Liver (tissue), 9 donors: ENCODE results near the gene HEYL. TPM values are rescaled to one million over a fixed set of nuclear protein-coding genes. Genes with fewer than 3 reads are reported as not detected.

Experiments used
- DNase-seq: peaks from one replicate; pipeline ENCODE4 v3.0.0-alpha.2; 2017; ENCODE audit warnings: low spot score
- H3K27ac ChIP-seq, 2 donors: one replicate each; pipeline ENCODE4 v1.7.0; 2013; ENCODE audit warnings: inconsistent platforms in 2 of 2, low read length in 2 of 2, control low read depth in 1 of 2, low read depth in 1 of 2, mild to moderate bottlenecking in 1 of 2
- H3K27me3 ChIP-seq, 4 donors: one replicate each; pipeline versions ENCODE4 v1.6.1 to v1.7.0; 2013; ENCODE audit warnings: low read length in 3 of 4, inconsistent platforms in 1 of 4, mild to moderate bottlenecking in 1 of 4, moderate library complexity in 1 of 4; ENCODE audit not compliant: control insufficient read depth in 4 of 4, insufficient read depth in 4 of 4
- H3K36me3 ChIP-seq, 4 donors: one replicate each; pipeline versions ENCODE4 v1.6.1 to v1.7.0; 2013; ENCODE audit warnings: low read length in 3 of 4, mild to moderate bottlenecking in 3 of 4, low read depth in 1 of 4, moderate library complexity in 1 of 4; ENCODE audit not compliant: control insufficient read depth in 4 of 4, insufficient read depth in 3 of 4
- H3K4me1 ChIP-seq, 4 donors: one replicate each; pipeline versions ENCODE4 v1.6.1 to v1.7.0; 2013; ENCODE audit warnings: low read length in 3 of 4, mild to moderate bottlenecking in 3 of 4, moderate library complexity in 1 of 4; ENCODE audit not compliant: control insufficient read depth in 4 of 4, insufficient read depth in 4 of 4
- H3K4me3 ChIP-seq, 3 donors: one replicate each; pipeline versions ENCODE4 v1.6.1 to v1.7.0; 2013; ENCODE audit warnings: low read length in 3 of 3, control low read depth in 1 of 3, low read depth in 1 of 3, mild to moderate bottlenecking in 1 of 3
- H3K9ac ChIP-seq, 2 donors: one replicate each; pipeline ENCODE4 v1.7.0; 2013; ENCODE audit warnings: low read length in 2 of 2, mild to moderate bottlenecking in 2 of 2, moderate library complexity in 2 of 2, control low read depth in 1 of 2, low read depth in 1 of 2
- H3K9me3 ChIP-seq, 4 donors: one replicate each; pipeline versions ENCODE4 v1.6.1 to v1.7.0; 2013; ENCODE audit warnings: low read length in 3 of 4; ENCODE audit not compliant: control insufficient read depth in 4 of 4
- FOXA1 ChIP-seq: IDR thresholded peaks from 2 replicates; pipeline ENCODE4 v1.6.1; 2016; ENCODE audit warnings: antibody characterized with exemption
- GABPA ChIP-seq, 2 donors: IDR thresholded peaks in 1 of 2; conservative IDR thresholded peaks in 1 of 2; 2 replicates each; pipeline ENCODE4 v1.6.1; 2016; ENCODE audit warnings: antibody characterized with exemption in 2 of 2, mild to moderate bottlenecking in 1 of 2, moderate library complexity in 1 of 2
- HNF4G ChIP-seq: IDR thresholded peaks from 2 replicates; pipeline ENCODE4 v1.6.1; 2016; ENCODE audit warnings: antibody characterized with exemption
- JUND ChIP-seq, 2 donors: IDR thresholded peaks; 2 replicates each; pipeline ENCODE4 v1.6.1; 2016; ENCODE audit warnings: antibody characterized with exemption in 2 of 2
- NR2F2 ChIP-seq: IDR thresholded peaks from 2 replicates; pipeline ENCODE4 v1.6.1; 2016; ENCODE audit warnings: antibody characterized with exemption
- RAD21 ChIP-seq, 2 donors: IDR thresholded peaks; 2 replicates each; pipeline ENCODE4 v1.6.1; 2016; ENCODE audit warnings: antibody characterized with exemption in 2 of 2, mild to moderate bottlenecking in 2 of 2
- TAF1 ChIP-seq: conservative IDR thresholded peaks from 2 replicates; pipeline ENCODE4 v1.6.1; 2016; ENCODE audit warnings: antibody characterized with exemption, mild to moderate bottlenecking
- YY1 ChIP-seq: IDR thresholded peaks from 2 replicates; pipeline ENCODE4 v1.6.1; 2016; ENCODE audit warnings: antibody characterized with exemption, mild to moderate bottlenecking
- WGBS: extraction: QIAGEN DNeasy Blood & Tissue Kit; methylation state at CpG from one replicate; pipeline ENCODE4 v1.1.7; 2013; 5-methylcytosine and 5-hydroxymethylcytosine counted together
- polyA plus RNA-seq, 2 donors: library from polyadenylated mRNA; stranded (reverse) in 1 of 2; unstranded in 1 of 2; fragments of 200-250 nt in 1 of 2; fragments of >200 nt in 1 of 2; fragmentation: Nextera tagmentation in 1 of 2; extraction: Ambion mirVana in 1 of 2; gene quantifications; one replicate each; pipeline versions ENCODE4 v1.2.1 to v1.2.3, GENCODE V29; 2013 to 2015
- total RNA-seq, 2 donors: library from RNA; depleted of rRNA; stranded (reverse); fragments of >200 nt; gene quantifications; one replicate each; pipeline ENCODE4 v1.2.3, GENCODE V29; 2014
- TF ChIP-seq, protein P1 (sequence below): IDR thresholded peaks from 2 replicates; pipeline ENCODE4 v1.6.1; 2016; ENCODE audit warnings: antibody characterized with exemption
- TF ChIP-seq, protein P2 (sequence below): IDR thresholded peaks from 2 replicates; pipeline ENCODE4 v1.6.1; 2016; ENCODE audit warnings: antibody characterized with exemption, mild to moderate bottlenecking
- TF ChIP-seq, protein P3 (sequence below): IDR thresholded peaks from 2 replicates; pipeline ENCODE4 v1.6.1; 2016; ENCODE audit warnings: antibody characterized with exemption
- TF ChIP-seq, protein P4 (sequence below): IDR thresholded peaks from 2 replicates; pipeline ENCODE4 v1.6.1; 2016; ENCODE audit warnings: antibody characterized with exemption
- donor health status: healthy.
- donor health status: healthy.
- donor health status: healthy.
- donor health status: healthy.
- donor health status: healthy.

HEYL gene
- total and polyA plus RNA-seq, 4 donors: 0.61 to 1.7 (median 1.2) TPM

DNA sequence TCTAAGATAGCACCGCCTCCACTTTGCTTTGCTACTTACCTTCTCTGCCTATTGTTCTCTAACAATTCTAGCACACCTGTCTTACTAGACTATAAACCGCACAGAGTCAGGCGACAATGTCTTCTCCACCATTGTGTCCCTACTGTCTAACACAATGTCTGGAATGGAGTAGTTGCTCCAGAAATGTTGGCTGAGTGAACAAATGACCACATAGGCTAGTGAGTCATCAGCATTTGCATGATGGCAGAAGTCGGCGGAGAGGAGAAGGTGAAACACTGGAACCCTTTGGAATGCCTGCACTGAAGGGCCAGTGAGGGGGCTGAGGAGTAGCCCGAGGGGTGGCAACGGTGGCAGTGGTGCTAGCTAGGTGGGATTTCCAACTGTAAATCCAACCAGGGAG lies 48.9 kb downstream of the HEYL start:
- WGBS: 91% methylated on average over 7 of the region's 7 CpGs
- Histone ChIP-seq H3K27me3 (no peaks in the 10 kb centered on the region), H3K4me1 (no peaks in the 10 kb centered on the region), H3K36me3 (no peaks in the 10 kb centered on the region), H3K9me3 (no peaks in the 10 kb centered on the region), H3K9ac (no peak overlapping the region), H3K4me3 (no peak overlapping the region), H3K27ac (no peak overlapping the region)
- TF ChIP-seq GABPA (IDR thresholded peaks at IDR 0.05 in 1 of 2, conservative IDR thresholded peaks at IDR 0.05 in 1 of 2) (no peak), HNF4G (no peak), FOXA1 (no peak), JUND (IDR thresholded peaks at IDR 0.05) (no peak), YY1 (no peak)
- TF ChIP-seq, protein P1, sequence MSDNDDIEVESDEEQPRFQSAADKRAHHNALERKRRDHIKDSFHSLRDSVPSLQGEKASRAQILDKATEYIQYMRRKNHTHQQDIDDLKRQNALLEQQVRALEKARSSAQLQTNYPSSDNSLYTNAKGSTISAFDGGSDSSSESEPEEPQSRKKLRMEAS: no peak
- TF ChIP-seq, protein P2, sequence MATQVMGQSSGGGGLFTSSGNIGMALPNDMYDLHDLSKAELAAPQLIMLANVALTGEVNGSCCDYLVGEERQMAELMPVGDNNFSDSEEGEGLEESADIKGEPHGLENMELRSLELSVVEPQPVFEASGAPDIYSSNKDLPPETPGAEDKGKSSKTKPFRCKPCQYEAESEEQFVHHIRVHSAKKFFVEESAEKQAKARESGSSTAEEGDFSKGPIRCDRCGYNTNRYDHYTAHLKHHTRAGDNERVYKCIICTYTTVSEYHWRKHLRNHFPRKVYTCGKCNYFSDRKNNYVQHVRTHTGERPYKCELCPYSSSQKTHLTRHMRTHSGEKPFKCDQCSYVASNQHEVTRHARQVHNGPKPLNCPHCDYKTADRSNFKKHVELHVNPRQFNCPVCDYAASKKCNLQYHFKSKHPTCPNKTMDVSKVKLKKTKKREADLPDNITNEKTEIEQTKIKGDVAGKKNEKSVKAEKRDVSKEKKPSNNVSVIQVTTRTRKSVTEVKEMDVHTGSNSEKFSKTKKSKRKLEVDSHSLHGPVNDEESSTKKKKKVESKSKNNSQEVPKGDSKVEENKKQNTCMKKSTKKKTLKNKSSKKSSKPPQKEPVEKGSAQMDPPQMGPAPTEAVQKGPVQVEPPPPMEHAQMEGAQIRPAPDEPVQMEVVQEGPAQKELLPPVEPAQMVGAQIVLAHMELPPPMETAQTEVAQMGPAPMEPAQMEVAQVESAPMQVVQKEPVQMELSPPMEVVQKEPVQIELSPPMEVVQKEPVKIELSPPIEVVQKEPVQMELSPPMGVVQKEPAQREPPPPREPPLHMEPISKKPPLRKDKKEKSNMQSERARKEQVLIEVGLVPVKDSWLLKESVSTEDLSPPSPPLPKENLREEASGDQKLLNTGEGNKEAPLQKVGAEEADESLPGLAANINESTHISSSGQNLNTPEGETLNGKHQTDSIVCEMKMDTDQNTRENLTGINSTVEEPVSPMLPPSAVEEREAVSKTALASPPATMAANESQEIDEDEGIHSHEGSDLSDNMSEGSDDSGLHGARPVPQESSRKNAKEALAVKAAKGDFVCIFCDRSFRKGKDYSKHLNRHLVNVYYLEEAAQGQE: no peak
- no peak for DNase-seq

DNA sequence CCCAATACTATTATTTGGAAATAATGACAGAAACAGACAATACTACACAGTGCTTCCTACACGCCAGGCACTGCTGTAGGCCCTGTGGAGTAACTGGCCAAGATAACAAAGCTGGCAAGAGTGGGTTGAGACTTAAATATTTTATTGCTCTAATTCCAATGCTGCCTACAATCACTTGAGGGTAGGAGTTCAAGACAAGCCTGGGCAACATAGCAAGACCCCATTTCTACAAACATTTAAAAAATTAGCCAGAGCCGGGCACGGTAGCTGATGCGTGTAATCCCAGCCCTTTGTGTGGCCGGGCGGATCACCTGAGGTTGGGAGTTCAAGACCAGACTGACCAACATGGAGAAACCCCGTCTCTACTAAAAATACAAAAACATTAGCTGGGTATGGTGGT lies 53.5 kb downstream of the HEYL start:
- Histone ChIP-seq H3K36me3 (no peaks in the 10 kb centered on the region), H3K27ac (no peak overlapping the region), H3K27me3 (no peaks in the 10 kb centered on the region), H3K9ac (no peak overlapping the region), H3K4me3 (no peak overlapping the region), H3K4me1 (no peaks in the 10 kb centered on the region), H3K9me3 (no peaks in the 10 kb centered on the region)
- TF ChIP-seq, protein P3, sequence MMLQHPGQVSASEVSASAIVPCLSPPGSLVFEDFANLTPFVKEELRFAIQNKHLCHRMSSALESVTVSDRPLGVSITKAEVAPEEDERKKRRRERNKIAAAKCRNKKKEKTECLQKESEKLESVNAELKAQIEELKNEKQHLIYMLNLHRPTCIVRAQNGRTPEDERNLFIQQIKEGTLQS: no peak
- TF ChIP-seq GABPA (IDR thresholded peaks at IDR 0.05 in 1 of 2, conservative IDR thresholded peaks at IDR 0.05 in 1 of 2) (no peak), RAD21 (IDR thresholded peaks at IDR 0.05) (no peak), FOXA1 (no peak), NR2F2 (no peak), JUND (IDR thresholded peaks at IDR 0.05) (no peak), TAF1 (no peak)
- TF ChIP-seq, protein P4, sequence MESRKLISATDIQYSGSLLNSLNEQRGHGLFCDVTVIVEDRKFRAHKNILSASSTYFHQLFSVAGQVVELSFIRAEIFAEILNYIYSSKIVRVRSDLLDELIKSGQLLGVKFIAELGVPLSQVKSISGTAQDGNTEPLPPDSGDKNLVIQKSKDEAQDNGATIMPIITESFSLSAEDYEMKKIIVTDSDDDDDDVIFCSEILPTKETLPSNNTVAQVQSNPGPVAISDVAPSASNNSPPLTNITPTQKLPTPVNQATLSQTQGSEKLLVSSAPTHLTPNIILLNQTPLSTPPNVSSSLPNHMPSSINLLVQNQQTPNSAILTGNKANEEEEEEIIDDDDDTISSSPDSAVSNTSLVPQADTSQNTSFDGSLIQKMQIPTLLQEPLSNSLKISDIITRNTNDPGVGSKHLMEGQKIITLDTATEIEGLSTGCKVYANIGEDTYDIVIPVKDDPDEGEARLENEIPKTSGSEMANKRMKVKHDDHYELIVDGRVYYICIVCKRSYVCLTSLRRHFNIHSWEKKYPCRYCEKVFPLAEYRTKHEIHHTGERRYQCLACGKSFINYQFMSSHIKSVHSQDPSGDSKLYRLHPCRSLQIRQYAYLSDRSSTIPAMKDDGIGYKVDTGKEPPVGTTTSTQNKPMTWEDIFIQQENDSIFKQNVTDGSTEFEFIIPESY: no peak
- TF ChIP-seq, protein P2: no peak
- DNase-seq: no peak
- WGBS: 95% methylated on average over 7 of the region's 7 CpGs
